Loucy (cell line): ENCODE measurements around the gene PUS3.

ENCODE experiments used
- H2AFZ ChIP-seq: fragments of 200-600 bp; sonication (generic); 2 replicates; pipeline ENCODE4 v1.6.0; 2016; ENCODE audit warnings: antibody characterized with exemption, mild to moderate bottlenecking, low read length, moderate library complexity
- H3F3A ChIP-seq: fragments of 200-600 bp; 2 replicates; pipeline ENCODE4 v1.6.0; 2016; ENCODE audit warnings: antibody characterized with exemption, low read depth, mild to moderate bottlenecking
- H3K27me3 ChIP-seq: fragments of 200-600 bp; sonication (generic); 2 replicates; pipeline ENCODE4 v1.6.1; 2014; ENCODE audit warnings: low read length, mild to moderate bottlenecking; ENCODE audit not compliant: insufficient read depth, poor library complexity, severe bottlenecking
- H3K36me3 ChIP-seq: fragments of 200-600 bp; sonication (generic); 2 replicates; pipeline ENCODE4 v1.6.1; 2016; ENCODE audit warnings: low read length; ENCODE audit not compliant: insufficient read depth
- H3K4me1 ChIP-seq: fragments of 200-600 bp; sonication (generic); 2 replicates; pipeline ENCODE4 v1.5.1; 2014; ENCODE audit warnings: low read length, mild to moderate bottlenecking; ENCODE audit not compliant: insufficient read depth, poor library complexity, severe bottlenecking
- H3K4me2 ChIP-seq: fragments of 200-600 bp; sonication (generic); 2 replicates; pipeline ENCODE4 v1.6.0; 2014; ENCODE audit warnings: antibody characterized with exemption, low read length, low read depth, mild to moderate bottlenecking; ENCODE audit not compliant: poor library complexity, severe bottlenecking
- H3K4me3 ChIP-seq: fragments of 200-600 bp; sonication (generic); 2 replicates; pipeline ENCODE4 v1.5.1; 2014; ENCODE audit warnings: low read length, mild to moderate bottlenecking, mixed read lengths; ENCODE audit not compliant: poor library complexity, severe bottlenecking
- H3K79me2 ChIP-seq: fragments of 200-600 bp; sonication (generic); 2 replicates; pipeline ENCODE4 v1.6.1; 2014; ENCODE audit warnings: low read length; ENCODE audit not compliant: insufficient read depth
- H3K9ac ChIP-seq: fragments of 200-600 bp; sonication (generic); 2 replicates; pipeline ENCODE4 v1.6.0; 2014; ENCODE audit warnings: mild to moderate bottlenecking, low read depth, low read length, moderate library complexity; ENCODE audit not compliant: poor library complexity, severe bottlenecking
- H3K9me2 ChIP-seq: fragments of 200-600 bp; sonication (generic); replicated peaks from 2 replicates; pipeline ENCODE4 v1.6.1; 2016; ENCODE audit warnings: low read depth, low read length, mixed read lengths
- H3K9me3 ChIP-seq: fragments of 200-600 bp; sonication (generic); 2 replicates; pipeline ENCODE4 v1.6.1; 2014; ENCODE audit warnings: mild to moderate bottlenecking, antibody characterized with exemption, low read length, low read depth; ENCODE audit not compliant: insufficient read depth
- H4K20me1 ChIP-seq: fragments of 200-600 bp; sonication (generic); 2 replicates; pipeline ENCODE4 v1.6.0; 2014; ENCODE audit warnings: antibody characterized with exemption, low read length, mild to moderate bottlenecking; ENCODE audit not compliant: insufficient read depth, poor library complexity, severe bottlenecking
- EZH2phosphoT487 ChIP-seq: fragments of 200-600 bp; IDR thresholded peaks from 2 replicates; pipeline ENCODE4 v1.6.1; 2018; ENCODE audit warnings: antibody characterized with exemption, mild to moderate bottlenecking, moderate library complexity, borderline replicate concordance
- TF ChIP-seq, protein P1 (sequence below): fragments of 200-600 bp; sonication (generic); conservative IDR thresholded peaks from 2 replicates; pipeline ENCODE4 v1.5.1; 2014; ENCODE audit warnings: mild to moderate bottlenecking, antibody characterized with exemption, low read length

PUS3 gene

DNA sequence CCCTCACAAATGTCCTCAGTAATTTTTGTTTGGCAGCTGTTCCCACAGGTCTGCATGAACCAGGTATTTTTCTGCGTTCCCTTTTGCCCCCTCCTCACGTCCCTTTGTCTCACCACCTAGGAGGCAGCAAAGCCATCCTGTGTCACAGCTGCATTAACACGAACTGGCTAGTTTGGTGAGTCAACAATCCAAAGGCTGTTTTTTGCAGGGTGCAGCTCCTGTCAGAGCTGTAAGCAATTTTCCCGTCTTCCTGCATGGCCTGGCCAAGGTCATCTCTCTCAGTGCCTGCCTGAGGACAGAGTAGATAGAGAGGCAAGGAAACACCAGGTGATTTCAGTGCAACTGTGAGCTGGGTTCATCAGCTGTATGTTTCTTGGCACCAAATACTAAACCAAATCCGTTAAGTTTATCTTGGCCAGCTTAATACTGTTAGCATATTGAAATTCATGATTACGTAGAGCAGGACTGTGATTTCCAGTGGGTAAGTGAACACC lies 22.3 kb upstream of the PUS3 start:
- Histone ChIP-seq H3K27me3 (no peaks in the 10 kb centered on the region), H3K9me3 (no peaks in the 10 kb centered on the region), H3K9ac (no peak overlapping the region), H3K4me1 (no peaks in the 10 kb centered on the region), H3K36me3 (no peaks in the 10 kb centered on the region), H4K20me1 (no peaks in the 10 kb centered on the region), H3F3A (no peaks in the 10 kb centered on the region), H2AFZ (no peak overlapping the region), H3K9me2 (no peaks in the 10 kb centered on the region), H3K4me3 (no peak overlapping the region), H3K79me2 (no peaks in the 10 kb centered on the region), H3K4me2 (no peak overlapping the region)
- TF ChIP-seq EZH2phosphoT487: no peak
- TF ChIP-seq, protein P1, sequence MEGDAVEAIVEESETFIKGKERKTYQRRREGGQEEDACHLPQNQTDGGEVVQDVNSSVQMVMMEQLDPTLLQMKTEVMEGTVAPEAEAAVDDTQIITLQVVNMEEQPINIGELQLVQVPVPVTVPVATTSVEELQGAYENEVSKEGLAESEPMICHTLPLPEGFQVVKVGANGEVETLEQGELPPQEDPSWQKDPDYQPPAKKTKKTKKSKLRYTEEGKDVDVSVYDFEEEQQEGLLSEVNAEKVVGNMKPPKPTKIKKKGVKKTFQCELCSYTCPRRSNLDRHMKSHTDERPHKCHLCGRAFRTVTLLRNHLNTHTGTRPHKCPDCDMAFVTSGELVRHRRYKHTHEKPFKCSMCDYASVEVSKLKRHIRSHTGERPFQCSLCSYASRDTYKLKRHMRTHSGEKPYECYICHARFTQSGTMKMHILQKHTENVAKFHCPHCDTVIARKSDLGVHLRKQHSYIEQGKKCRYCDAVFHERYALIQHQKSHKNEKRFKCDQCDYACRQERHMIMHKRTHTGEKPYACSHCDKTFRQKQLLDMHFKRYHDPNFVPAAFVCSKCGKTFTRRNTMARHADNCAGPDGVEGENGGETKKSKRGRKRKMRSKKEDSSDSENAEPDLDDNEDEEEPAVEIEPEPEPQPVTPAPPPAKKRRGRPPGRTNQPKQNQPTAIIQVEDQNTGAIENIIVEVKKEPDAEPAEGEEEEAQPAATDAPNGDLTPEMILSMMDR: no peak

DNA sequence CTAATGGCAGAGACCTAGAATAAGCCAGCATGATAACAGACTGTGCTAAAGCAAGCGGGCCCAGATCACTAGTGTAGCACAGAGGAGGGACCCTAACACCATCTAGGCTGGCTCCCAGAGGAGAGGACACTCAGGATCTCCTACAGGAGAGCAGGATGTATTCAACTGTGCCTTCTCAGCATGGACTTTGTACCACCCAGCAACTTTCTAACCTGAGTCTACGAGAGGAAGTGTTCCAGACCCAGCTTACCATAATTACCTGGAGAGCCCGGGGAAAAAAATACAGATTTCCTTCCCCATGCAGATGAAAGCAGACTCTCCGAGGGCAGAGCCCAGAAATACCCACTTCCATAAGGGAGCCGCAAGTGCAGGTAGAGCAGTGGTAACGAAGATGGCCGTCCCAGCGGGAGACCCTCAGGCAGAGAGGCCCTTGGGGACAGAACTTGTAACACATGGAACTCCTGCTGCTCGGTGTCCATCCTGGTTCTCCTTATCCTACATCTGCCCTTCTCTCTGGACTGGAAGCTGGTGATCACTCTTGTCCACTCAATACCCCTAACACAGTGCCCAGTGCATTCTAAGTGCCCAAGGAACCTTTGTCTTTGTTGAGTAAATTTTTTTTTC lies 21.5 kb upstream of the PUS3 start:
- no peaks in the 10 kb centered on the region for H4K20me1 ChIP-seq
- no peaks in the 10 kb centered on the region for H3K27me3 ChIP-seq
- no peak overlapping the region for H3K4me2 ChIP-seq
- H3K9me3 ChIP-seq: no peaks in the 10 kb centered on the region
- no peak overlapping the region for H2AFZ ChIP-seq
- no peaks in the 10 kb centered on the region for H3K9me2 ChIP-seq
- H3F3A ChIP-seq: no peaks in the 10 kb centered on the region
- H3K4me1 ChIP-seq: no peaks in the 10 kb centered on the region
- no peak overlapping the region for H3K9ac ChIP-seq
- no peaks in the 10 kb centered on the region for H3K36me3 ChIP-seq
- TF ChIP-seq, protein P1: no peak
- no peak for TF ChIP-seq EZH2phosphoT487
- H3K4me3 ChIP-seq: no peak overlapping the region
- no peaks in the 10 kb centered on the region for H3K79me2 ChIP-seq

DNA sequence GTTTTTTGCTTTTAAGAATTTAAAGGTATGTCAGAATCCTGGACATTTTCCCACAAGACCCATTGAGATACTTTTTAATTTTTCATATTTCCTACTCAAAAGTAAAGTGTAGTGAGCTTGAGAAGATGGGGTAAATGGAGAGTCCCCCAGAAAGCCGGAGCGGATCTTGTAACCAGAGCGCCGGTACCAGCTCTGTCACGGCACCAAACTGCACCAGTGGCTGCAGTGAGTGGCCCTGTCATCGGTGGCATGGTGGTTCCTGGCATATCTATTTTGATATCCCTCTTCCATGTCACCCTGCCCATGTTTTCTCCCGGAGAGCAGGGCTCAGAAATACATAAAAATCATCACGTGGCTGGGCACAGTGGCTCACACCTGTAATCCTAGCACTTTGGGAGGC lies 20.6 kb upstream of the PUS3 start:
- Histone ChIP-seq H3K9me2 (no peaks in the 10 kb centered on the region), H3K36me3 (no peaks in the 10 kb centered on the region), H3K4me1 (no peaks in the 10 kb centered on the region), H3F3A (no peaks in the 10 kb centered on the region), H2AFZ (no peak overlapping the region), H4K20me1 (no peaks in the 10 kb centered on the region), H3K9me3 (no peaks in the 10 kb centered on the region), H3K4me2 (no peak overlapping the region), H3K4me3 (no peak overlapping the region), H3K9ac (no peak overlapping the region), H3K79me2 (no peaks in the 10 kb centered on the region), H3K27me3 (no peaks in the 10 kb centered on the region)
- TF ChIP-seq EZH2phosphoT487: no peak
- TF ChIP-seq, protein P1: no peak
